GM18511 (cell line): ENCODE results near the gene CRIP3.

Source experiments
- ATAC-seq: cut with Tn5 transposase; IDR thresholded peaks from one replicate; pipeline ENCODE4 v1.9.1; 2021; ENCODE audit warnings: mild to moderate bottlenecking, moderate library complexity; ENCODE audit not compliant: unreplicated experiment

The CRIP3 gene

GRCh38 chr6:43290905-43291355 is 17.7 kb downstream of the CRIP3 start:
- ATAC-seq: no peak

- ATAC-seq: no peak
These were observed 18.2 kb downstream of the CRIP3 start for GRCh38 chr6:43290339-43290904.

DNA sequence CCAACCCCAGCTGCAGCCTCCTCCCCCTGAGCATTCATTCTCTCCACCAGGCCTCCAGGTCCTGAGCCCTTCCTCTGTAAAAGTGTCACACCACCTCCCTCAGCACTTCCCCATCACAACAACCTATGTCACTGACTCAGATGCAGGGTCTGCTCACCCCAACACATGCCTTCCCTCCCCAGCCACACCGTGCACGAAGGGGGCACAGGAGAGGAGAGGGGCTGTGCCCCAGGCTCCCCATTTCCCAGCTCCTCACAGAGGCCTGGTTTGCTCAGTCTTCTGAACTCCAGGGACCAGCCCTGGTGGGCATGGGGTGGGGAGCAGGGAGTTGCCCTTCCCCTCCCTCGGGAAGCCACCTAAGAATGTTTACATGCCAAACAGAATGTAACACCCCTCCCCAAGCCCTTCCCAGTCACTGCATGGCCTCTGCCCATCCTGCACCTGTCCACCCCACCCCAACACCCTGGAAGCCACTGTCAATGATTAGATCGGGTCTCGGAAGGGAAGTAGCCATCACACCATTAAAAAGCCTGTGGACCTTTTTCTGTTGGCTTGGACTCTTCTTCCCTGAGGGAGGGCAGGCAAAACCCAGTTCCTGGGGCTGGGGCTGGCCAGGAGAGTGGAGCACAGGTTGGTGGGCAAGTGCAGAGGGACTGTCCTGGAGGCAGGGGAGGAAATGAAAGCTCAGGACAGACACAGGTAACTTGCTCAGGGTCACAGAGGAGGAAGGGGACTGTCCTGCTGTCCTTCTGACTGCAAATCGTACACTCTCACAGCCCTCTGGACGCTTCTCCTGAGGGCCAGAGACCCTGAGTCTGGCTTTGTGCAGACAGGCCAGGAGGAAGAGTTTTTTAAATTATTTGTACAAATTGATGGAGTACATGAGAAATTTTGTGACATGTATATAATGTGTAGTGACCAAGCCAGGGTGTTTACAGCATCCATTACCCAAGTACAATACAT is 20.6 kb downstream of the CRIP3 start:
- no peak for ATAC-seq

- ATAC-seq: no peak
These were observed 21.5 kb downstream of the CRIP3 start for GRCh38 chr6:43286980-43287716.

- no peak for ATAC-seq
These were observed 22.1 kb downstream of the CRIP3 start for GRCh38 chr6:43286456-43286979.

GRCh38 chr6:43285832-43286231 is 22.8 kb downstream of the CRIP3 start:
- no peak for ATAC-seq

GRCh38 chr6:43284991-43285781 is 23.4 kb downstream of the CRIP3 start:
- no peak for ATAC-seq

DNA sequence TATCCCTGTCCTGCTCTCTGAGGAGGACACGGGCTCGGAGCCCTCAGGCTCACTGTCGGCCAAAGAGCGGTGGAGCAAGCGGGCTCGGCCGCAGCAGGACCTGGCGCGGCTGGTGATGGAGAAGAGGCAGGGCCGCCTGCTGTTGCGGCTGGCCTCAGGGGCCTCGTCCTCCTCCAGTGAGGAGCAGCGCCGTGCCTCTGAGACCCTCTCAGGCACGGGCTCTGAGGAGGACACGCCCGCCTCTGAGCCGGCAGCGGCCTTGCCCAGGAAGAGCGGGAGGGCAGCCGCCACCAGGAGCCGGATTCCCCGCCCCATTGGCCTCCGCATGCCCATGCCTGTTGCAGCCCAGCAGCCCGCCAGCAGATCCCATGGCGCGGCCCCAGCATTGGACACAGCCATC is 24.7 kb downstream of the CRIP3 start:
- no peak for ATAC-seq

GRCh38 chr6:43283514-43283901 is 25.1 kb downstream of the CRIP3 start:
- ATAC-seq: no peak

DNA sequence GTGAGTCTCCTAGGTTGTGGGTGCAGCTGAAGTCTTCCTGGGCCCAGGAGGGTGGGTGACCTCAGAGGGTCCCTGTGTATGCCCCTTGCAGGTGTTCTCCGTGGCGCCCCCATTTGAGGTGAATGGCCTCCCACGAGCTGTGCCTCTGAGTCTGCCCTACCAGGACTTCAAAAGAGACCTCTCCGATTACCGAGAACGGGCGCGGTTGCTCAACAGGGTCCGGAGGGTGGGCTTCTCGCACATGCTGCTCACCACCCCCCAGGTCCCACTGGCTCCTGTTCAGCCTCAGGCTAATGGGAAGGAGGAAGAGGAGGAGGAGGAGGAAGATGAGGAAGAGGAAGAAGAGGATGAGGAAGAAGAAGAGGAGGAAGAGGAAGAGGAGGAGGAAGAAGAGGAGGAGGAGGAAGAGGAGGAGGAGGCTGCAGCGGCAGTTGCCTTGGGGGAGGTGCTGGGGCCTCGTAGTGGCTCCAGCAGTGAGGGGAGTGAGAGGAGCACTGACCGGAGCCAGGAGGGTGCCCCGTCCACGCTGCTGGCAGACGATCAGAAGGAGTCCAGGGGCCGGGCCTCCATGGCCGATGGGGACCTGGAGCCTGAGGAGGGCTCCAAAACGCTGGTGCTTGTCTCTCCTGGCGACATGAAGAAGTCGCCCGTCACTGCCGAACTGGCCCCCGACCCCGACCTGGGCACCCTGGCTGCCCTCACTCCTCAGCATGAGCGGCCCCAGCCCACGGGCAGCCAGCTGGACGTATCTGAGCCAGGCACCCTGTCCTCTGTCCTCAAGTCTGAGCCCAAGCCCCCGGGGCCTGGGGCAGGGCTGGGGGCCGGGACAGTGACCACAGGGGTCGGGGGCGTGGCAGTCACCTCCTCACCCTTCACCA is 25.8 kb downstream of the CRIP3 start:
- ATAC-seq: no peak

- ATAC-seq: no peak
These were observed 26.6 kb downstream of the CRIP3 start for GRCh38 chr6:43282060-43282459.

DNA sequence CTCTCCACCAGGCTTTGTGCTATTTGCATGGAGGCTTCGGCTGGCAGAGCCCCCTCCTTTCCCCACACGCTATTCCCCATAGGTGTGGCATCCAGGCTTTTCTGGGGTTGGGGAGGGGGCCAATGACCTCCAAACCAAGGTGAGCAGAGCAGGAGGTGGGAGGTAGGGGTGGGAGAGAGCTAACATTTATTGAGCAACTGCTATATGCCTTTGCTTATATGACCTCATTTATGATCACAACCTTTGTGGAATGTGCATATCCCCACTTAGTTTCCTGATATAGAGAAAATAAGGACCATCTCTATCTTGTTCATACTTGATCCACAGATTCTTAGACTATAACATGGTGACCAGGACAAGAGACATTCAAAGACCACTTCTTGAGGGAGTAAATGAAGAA is 28.4 kb downstream of the CRIP3 start:
- no peak for ATAC-seq

DNA sequence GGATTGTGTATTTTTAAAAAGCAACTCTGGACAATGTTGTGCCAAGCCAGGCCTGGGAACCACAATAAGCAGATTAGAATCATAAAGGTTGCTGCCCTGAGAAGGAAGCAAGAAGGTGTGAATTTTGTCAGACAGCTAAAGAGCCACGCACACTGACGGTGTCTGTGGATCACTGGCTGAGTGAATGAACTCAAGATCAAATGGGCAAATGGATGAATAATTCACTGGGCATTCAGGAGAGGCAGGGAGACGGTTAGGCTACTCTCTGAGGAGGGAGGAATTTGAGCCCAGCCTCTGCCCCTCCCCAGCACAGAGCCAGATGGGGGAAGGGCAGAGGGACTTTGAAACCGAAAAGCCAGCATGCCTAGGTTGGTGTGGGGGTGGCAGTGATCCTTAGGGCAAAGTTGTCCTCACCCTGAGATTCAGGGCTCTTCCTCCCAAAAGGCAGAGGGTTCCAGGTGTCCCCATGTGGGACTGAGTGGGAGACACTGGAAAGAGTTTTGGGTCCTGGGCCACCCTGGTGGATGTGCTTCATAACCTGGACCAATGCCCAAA is 30.0 kb downstream of the CRIP3 start:
- ATAC-seq: no peak

GRCh38 chr6:43277643-43278523 is 30.7 kb downstream of the CRIP3 start:
- no peak for ATAC-seq

- ATAC-seq: no peak
These were observed 31.4 kb downstream of the CRIP3 start for GRCh38 chr6:43277306-43277642.

- ATAC-seq: no peak
These were observed 31.9 kb downstream of the CRIP3 start for GRCh38 chr6:43276577-43277305.

DNA sequence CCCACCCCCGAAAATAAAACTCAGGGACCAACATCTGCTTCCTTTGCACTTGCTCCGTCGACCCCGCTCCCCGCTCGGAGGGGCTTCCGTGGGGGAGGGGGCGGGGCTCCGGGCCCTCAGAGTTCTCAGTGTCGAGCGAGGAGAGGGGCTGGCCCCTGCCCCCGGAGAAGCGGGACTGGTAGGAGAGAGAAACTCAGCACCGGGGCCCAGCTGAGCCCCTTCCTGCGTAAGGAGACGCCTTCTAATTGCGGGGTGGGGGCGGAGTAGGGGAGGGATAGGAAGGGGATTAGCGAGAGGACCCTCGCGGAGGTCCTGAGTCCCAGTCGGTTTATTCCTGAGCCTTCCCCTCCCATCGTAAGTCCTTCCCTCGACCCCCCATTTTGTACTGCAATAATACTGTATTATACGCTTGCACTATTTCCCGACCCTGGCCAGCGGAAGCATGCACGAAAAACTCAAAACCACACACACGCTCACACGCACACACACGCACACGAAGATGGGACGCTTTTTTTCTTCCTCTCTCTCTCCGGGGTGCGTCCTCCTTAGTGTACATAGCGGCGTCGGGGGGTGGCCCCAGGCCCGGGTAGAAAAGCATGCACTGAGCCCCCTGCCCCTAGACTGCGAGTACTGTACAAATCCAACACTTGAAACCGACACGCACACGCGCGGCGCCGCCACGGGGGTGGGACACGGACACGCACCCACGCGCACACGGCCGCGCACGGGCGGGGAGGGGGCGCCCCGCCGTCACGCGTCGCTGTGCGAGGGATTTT is 32.6 kb downstream of the CRIP3 start:
- ATAC-seq: no peak
